Spleen (tissue), 11 donors: Measurements from ENCODE around the gene CCZ1. TPM values are rescaled to one million over a fixed set of nuclear protein-coding genes. Genes with fewer than 3 reads are reported as not detected.
"Not testable (repeated sequence)": the region's sequence is repeated elsewhere in the genome, so short reads cannot be mapped to it uniquely, and the experiment has no call there.

Experiments
- DNase-seq: peaks from one replicate; pipeline ENCODE4 v3.0.0-alpha.2; 2020
- H3K27ac ChIP-seq, 8 donors: fragments of 200-600 bp; sonication (generic) in 7 of 8; 1 replicate in 4 of 8; 2 replicates in 4 of 8; pipeline versions ENCODE4 v1.5.0 to v1.8.0; 2016 to 2021; ENCODE audit warnings: inconsistent platforms in 4 of 8, mild to moderate bottlenecking in 4 of 8, moderate library complexity in 1 of 8
- H3K27me3 ChIP-seq, 7 donors: fragments of 200-600 bp; sonication (generic) in 6 of 7; replicated peaks in 1 of 7; 1 replicate in 4 of 7; 2 replicates in 3 of 7; pipeline versions ENCODE4 v1.5.0 to v1.8.0; 2016 to 2021; ENCODE audit warnings: inconsistent platforms in 3 of 7, mild to moderate bottlenecking in 1 of 7
- H3K36me3 ChIP-seq, 6 donors: fragments of 200-600 bp; sonication (generic) in 5 of 6; 1 replicate in 4 of 6; 2 replicates in 2 of 6; pipeline versions ENCODE4 v1.5.0 to v1.8.0; 2016 to 2021; ENCODE audit warnings: inconsistent platforms in 2 of 6
- H3K4me1 ChIP-seq, 6 donors: fragments of 200-600 bp; sonication (generic) in 5 of 6; 1 replicate in 3 of 6; 2 replicates in 3 of 6; pipeline versions ENCODE4 v1.5.0 to v1.8.0; 2016 to 2021; ENCODE audit warnings: inconsistent platforms in 3 of 6
- H3K4me3 ChIP-seq, 8 donors: fragments of 200-600 bp; sonication (generic) in 7 of 8; 1 replicate in 4 of 8; 2 replicates in 4 of 8; pipeline versions ENCODE4 v1.5.0 to v1.8.0; 2016 to 2021; ENCODE audit warnings: inconsistent platforms in 4 of 8, mild to moderate bottlenecking in 4 of 8, moderate library complexity in 2 of 8
- H3K9me3 ChIP-seq, 8 donors: fragments of 200-600 bp; sonication (generic) in 7 of 8; 1 replicate in 4 of 8; 2 replicates in 4 of 8; pipeline versions ENCODE4 v1.5.0 to v1.8.0; 2016 to 2021; ENCODE audit warnings: inconsistent platforms in 4 of 8
- POLR2A ChIP-seq, 3 donors: fragments of 450-650 bp; IDR thresholded peaks; one replicate each; pipeline ENCODE4 v1.5.1; 2017; ENCODE audit warnings: antibody characterized with exemption in 3 of 3, mild to moderate bottlenecking in 1 of 3
- POLR2AphosphoS5 ChIP-seq, 3 donors: sonication (generic); formaldehyde crosslinking; IDR thresholded peaks; one replicate each; pipeline ENCODE4 v1.5.1; 2017; ENCODE audit warnings: antibody characterized with exemption in 3 of 3
- WGBS, 5 donors: extraction: QIAGEN DNeasy Blood & Tissue Kit in 3 of 5; methylation state at CpG; one replicate each; pipeline versions ENCODE4 v1.1.5 to v1.1.7; 2013 to 2018; 5-methylcytosine and 5-hydroxymethylcytosine counted together
- intact Hi-C: fragments of 100-400 bp; cut with DNase I; formaldehyde crosslinking; loops from one replicate; pipeline ENCODE4 v1.15.0; 2023; ENCODE audit warnings: low total_unique reads
- polyA plus RNA-seq, 3 donors: library from polyadenylated mRNA; stranded (reverse); fragments of 200-250 nt; gene quantifications; one replicate each; pipeline ENCODE4 v1.2.1, GENCODE V29; 2013
- total RNA-seq, 7 donors: library from RNA; depleted of rRNA in 3 of 7; stranded (reverse); fragments of >200 nt in 3 of 7; fragmentation: NEBNext Ultra II Directional in 4 of 7; extraction: Animal tissue kit (Norgen Biotek cat#: 25700) in 4 of 7; gene quantifications; one replicate each; pipeline versions ENCODE4 v1.1.0 to v1.2.1, GENCODE V29; 2016 to 2021
- TF ChIP-seq, protein P1 (sequence below), 11 experiments: fragments of 200-600 bp in 7 of 11; fragments of 450-650 bp in 4 of 11; sonication (generic) in 4 of 11; IDR thresholded peaks in 8 of 11; conservative IDR thresholded peaks in 3 of 11; 1 replicate in 7 of 11; 2 replicates in 4 of 11; pipeline versions ENCODE4 v1.4.0 to v1.8.0; 2016 to 2021; ENCODE audit warnings: antibody characterized with exemption in 11 of 11, inconsistent platforms in 4 of 11, mild to moderate bottlenecking in 1 of 11
- donor health status: healthy with polysubstance abuse.
- donor health status: DM: no; HTN: no; CAD: no; lungs with moderate emphysema.
- donor health status: DM: no; HTN: no; CAD: no.
- donor health status: Bipolar disorder and iron deficiency.
- donor health status: healthy.
- donor health status: DM: no; HTN: no; CAD: no.
- donor health status: DM: yes; HTN: yes; CAD: no.

The CCZ1 gene
- total and polyA plus RNA-seq, 10 donors, result 31.6 to 78.0 (median 61.0) TPM

DNA sequence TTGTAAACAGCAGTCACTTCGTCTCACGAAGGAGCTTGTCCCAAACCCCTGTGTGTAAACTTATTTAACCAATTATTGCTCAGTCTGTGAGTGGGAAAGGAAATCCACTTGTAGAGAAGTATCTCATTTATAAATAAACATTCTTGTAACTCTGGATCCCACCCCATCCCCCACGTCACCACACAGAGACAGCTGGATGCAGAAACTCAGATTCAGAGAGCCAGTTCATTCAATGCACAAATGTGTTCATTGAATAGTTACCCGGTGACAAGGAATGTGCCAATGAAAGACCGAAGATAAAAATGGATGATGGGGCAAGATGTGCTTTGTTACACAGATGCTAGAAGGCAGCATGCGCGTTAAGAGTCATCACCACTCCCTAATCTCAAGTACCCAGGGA, 26.2 kb upstream of the CCZ1 start:
- TF ChIP-seq POLR2A (IDR thresholded peaks at IDR 0.05), result no peak
- 69 to 85% (median 79%) methylated on average over 7 of the region's 7 CpGs for WGBS, 5 donors
- no peak overlapping the region for H3K27ac ChIP-seq
- no peaks in the 10 kb centered on the region for H3K27me3 ChIP-seq
- no peak overlapping the region for H3K4me3 ChIP-seq
- intact Hi-C loops, result no loop called here
- H3K36me3 ChIP-seq, result no peaks in the 10 kb centered on the region
- no peak for DNase-seq
- H3K4me1 ChIP-seq, result no peaks in the 10 kb centered on the region
- H3K9me3 ChIP-seq, result peaks cover 0 to 4% (median 0%) of the 10 kb centered on the region in 8 donors

DNA sequence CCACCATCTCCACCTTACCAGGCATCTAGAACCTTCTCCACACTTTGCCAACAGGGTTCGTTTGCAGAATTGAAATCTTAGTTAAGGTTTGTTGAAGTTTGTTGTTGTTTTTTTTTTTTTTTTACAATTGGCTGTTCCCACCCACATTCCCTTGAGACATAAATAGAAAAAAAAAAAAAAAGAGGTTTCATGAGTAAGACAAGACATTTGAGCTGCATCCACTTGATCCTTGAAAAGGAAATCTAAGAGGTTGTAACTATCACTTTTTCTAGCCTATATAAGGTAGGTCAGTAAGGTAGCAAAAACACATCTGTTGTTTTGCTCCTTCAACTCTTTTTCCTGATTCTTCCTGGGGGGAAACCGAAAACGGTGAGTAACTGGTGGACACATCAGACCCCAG, 18.9 kb upstream of the CCZ1 start:
- H3K4me3 ChIP-seq, H3K9me3 ChIP-seq, DNase-seq, H3K27me3 ChIP-seq, H3K27ac ChIP-seq, intact Hi-C loops, H3K4me1 ChIP-seq, H3K36me3 ChIP-seq: not testable (repeated sequence)
- WGBS, 5 donors, result 72 to 86% (median 79%) methylated on average over 3 of the region's 3 CpGs

DNA sequence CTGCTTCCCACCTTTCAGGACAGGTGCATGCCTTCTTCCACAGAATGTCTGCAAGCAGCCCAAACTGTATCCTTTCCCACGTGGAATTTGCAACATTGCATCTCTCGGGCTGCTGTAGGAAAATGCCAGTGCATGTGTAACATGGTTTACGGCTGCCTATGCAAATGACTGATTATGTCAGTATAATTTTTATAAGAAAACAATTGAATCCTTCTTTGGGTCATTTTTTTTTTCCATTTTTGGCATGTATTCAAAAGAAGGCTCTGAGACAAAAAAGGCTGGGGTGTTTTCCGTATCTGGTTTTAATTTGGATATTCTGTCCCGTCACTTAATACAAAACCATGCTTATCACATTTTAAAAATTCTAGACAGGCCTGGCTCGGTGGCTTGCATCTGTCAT, 18.4 kb upstream of the CCZ1 start:
- H3K27me3 ChIP-seq, H3K4me1 ChIP-seq, H3K27ac ChIP-seq, H3K36me3 ChIP-seq, H3K4me3 ChIP-seq, H3K9me3 ChIP-seq, intact Hi-C loops: not testable (repeated sequence)
- peak; percentile 11 for DNase-seq
- WGBS, 5 donors, result 83 to 88% (median 85%) methylated on average over 6 of the region's 6 CpGs

DNA sequence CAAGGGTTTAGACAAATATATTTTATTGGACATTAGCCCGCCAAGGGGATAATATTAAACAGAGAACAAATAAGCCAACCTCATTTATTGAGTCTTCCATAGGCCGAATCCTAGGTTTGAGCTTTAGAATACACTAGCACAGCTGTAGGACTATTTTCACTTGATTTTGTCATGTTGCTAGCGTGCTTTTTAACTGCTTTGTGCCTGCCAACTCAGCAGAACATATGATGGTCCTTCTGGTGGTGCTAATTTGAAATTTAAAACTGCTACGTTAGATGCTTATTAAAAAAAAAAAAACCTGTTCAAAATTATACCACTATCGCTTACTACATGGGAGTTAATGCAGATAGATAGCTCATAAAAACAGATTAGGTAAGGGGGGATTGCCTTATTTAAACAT, 14.1 kb upstream of the CCZ1 start:
- intact Hi-C loops, H3K9me3 ChIP-seq, H3K36me3 ChIP-seq, H3K4me1 ChIP-seq, H3K4me3 ChIP-seq, H3K27me3 ChIP-seq, DNase-seq, H3K27ac ChIP-seq: not testable (repeated sequence)
- WGBS, 5 donors, result 90 to 95% (median 92%) methylated on average over 5 of the region's 5 CpGs

DNA sequence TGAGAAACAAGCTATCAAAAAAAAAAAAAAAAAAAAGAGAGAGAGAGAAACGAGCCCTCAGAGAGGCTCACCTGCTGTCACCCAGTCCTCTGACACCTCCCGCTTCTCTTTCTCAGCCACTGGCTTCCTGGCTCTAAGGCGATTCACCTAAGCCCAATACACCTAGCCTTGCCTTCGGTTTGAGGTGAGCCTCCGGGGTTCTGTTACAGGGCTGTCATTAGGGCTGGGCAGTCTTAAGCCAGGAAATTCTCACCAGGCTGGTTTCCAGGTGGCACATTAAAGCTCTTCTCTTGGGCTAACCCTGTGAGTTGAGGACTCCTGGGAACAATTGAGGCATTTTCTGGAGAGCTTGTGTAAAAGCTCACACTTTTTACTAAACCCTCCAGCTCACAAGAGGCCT, 10.5 kb upstream of the CCZ1 start:
- DNase-seq, result peak; percentile 16
- intact Hi-C loops, result not testable (repeated sequence)

DNA sequence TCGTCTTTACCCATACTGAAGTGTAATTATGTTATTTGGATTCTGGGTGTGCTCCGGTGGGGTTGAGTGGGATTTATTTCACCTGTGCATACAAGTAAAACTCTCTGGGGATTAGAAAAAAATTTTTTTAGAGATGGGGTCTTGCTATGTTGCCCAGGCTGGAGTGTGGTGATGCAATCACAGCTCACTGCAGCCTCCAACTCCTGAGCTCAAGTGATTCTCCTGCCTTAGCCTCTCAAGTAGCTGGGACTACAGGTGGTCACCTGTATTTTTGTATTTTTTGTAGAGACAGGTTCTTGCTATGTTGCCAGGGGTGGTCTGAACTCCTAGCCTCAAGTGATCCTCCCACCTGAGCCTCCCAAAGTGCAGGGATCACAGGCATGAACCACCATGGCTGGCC, 8.3 kb upstream of the CCZ1 start:
- DNase-seq, H3K27ac ChIP-seq, H3K27me3 ChIP-seq, H3K4me3 ChIP-seq, H3K9me3 ChIP-seq, intact Hi-C loops, H3K36me3 ChIP-seq, H3K4me1 ChIP-seq: not testable (repeated sequence)
- 88 to 98% (median 94%) methylated on average over 2 of the region's 2 CpGs for WGBS, 5 donors

More for the DNA sequence above, 10.5 kb upstream of the CCZ1 start:
- H3K27ac ChIP-seq, H3K4me1 ChIP-seq, H3K27me3 ChIP-seq, H3K4me3 ChIP-seq, H3K36me3 ChIP-seq, H3K9me3 ChIP-seq: not testable (repeated sequence)
- WGBS, 5 donors, result 78 to 91% (median 84%) methylated on average over 5 of the region's 5 CpGs

DNA sequence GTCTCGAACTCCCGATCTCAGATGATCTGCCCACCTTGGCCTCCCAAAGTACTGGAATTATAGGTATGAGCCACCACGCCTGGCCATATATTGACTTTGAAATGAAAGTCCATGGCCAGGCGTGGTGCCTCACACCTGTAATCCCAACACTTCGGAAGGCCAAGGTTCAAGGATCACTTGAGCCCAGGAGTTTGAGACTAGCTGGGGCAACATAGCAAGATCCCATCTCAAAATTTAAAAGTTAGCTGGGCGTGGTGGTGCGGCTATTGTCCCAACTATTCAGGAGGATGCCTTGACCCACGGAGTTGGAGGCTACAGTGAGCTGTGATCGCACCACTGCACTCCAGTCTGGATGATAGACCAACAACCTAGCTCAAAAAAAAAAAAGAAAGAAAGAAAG, 6.0 kb upstream of the CCZ1 start:
- no peak for TF ChIP-seq POLR2A (IDR thresholded peaks at IDR 0.05)
- TF ChIP-seq, protein P1, sequence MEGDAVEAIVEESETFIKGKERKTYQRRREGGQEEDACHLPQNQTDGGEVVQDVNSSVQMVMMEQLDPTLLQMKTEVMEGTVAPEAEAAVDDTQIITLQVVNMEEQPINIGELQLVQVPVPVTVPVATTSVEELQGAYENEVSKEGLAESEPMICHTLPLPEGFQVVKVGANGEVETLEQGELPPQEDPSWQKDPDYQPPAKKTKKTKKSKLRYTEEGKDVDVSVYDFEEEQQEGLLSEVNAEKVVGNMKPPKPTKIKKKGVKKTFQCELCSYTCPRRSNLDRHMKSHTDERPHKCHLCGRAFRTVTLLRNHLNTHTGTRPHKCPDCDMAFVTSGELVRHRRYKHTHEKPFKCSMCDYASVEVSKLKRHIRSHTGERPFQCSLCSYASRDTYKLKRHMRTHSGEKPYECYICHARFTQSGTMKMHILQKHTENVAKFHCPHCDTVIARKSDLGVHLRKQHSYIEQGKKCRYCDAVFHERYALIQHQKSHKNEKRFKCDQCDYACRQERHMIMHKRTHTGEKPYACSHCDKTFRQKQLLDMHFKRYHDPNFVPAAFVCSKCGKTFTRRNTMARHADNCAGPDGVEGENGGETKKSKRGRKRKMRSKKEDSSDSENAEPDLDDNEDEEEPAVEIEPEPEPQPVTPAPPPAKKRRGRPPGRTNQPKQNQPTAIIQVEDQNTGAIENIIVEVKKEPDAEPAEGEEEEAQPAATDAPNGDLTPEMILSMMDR (IDR thresholded peaks at IDR 0.05 in 8 of 11, conservative IDR thresholded peaks at IDR 0.05 in 3 of 11), result no peak
- no peak for TF ChIP-seq POLR2AphosphoS5 (IDR thresholded peaks at IDR 0.05)
- WGBS, 5 donors, result 94 to 98% (median 97%) methylated on average over 9 of the region's 9 CpGs
- Histone ChIP-seq H3K27me3 (no peaks in the 10 kb centered on the region), H3K36me3 (no peaks in the 10 kb centered on the region), H3K4me3 (no peak overlapping the region), H3K27ac (no peak overlapping the region), H3K4me1 (no peaks in the 10 kb centered on the region), H3K9me3 (no peaks in the 10 kb centered on the region)
- intact Hi-C loops, result no loop called here
- no peak for DNase-seq

DNA sequence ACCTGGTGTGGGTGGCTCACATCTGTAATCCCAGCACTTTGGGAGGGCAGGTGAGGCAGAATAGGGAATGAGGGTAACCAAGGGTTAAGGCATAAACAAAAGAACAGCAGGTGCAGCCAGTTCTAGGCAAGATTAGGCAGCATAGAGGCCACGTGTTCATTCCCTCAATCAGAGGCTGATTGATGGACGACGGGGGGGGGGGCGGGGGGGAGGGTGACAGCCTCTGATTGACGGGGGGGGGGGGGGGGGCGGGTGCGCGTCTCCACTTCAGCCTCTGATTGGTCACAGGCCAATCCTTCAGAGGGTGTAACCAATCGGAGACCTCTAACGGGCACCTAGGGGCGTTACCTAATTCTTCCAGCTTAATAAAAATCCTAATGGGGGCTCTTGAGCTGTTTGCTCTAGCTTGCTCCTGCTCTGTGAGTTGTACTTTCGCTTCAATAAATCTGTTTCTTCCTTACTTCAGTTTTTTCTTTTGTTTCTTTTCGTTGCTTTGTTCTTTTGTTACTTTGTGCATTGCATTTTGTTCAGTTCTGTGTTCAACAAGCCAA, 1.1 kb upstream of the CCZ1 start:
- H3K27ac ChIP-seq, intact Hi-C loops: not testable (repeated sequence)

DNA sequence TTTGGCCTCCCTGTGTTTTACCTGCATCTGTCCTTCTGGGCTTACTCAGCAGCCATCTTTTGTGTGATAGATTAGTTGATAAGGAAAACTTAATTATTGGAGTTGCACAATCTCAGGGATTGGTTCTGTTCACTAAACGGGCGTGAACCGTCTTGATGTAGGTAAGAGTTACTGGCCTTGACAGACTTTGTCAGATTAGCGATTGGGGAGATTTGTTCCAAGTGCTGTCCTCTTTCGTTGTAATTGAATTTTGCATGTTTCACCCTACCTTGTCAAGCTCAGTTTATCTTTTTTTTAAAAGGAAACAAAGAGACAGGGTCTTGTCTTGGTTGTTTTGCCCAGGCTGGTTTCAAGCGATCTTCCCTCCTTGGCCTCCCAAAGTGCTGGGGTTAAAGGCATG, 4.5 kb downstream of the CCZ1 start:
- DNase-seq, H3K4me3 ChIP-seq, H3K4me1 ChIP-seq, H3K27me3 ChIP-seq, H3K9me3 ChIP-seq, H3K27ac ChIP-seq, intact Hi-C loops: not testable (repeated sequence)
- 90 to 98% (median 96%) methylated on average over 5 to 6 of the region's 6 CpGs for WGBS, 5 donors
- H3K36me3 ChIP-seq, result peaks cover 0 to 65% (median 23%) of the 10 kb centered on the region in 6 donors

More for the DNA sequence above, 1.1 kb upstream of the CCZ1 start:
- not testable (repeated sequence) for H3K27me3 ChIP-seq, H3K4me1 ChIP-seq, H3K9me3 ChIP-seq, H3K4me3 ChIP-seq, DNase-seq
- H3K36me3 ChIP-seq, result peaks cover 0 to 11% (median 2%) of the 10 kb centered on the region in 6 donors
- WGBS, 5 donors, result 62 to 78% (median 72%) methylated on average over 7 to 12 of the region's 13 CpGs

DNA sequence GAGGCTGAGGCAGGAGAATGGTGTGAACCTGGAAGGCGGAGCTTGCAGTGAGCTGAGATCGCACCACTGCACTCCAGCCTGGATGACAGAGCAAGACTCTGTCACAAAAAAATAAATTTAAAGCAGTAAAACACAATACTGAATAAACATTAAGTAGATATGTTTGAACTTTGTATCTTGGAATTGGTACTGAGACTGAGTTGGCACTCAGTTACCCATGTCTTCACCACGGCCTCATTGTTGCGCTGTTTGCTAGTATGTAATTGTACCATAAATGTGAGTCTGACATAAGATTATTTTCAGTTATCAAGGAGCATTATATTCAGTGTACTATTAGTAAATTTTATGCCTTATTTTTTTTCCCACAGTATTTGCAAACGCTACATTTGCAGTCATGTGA, 6.2 kb downstream of the CCZ1 start:
- 85 to 98% (median 89%) methylated on average over 5 of the region's 5 CpGs for WGBS, 5 donors
- H3K36me3 ChIP-seq, result peaks cover 0 to 79% (median 23%) of the 10 kb centered on the region in 6 donors
- H3K27me3 ChIP-seq, DNase-seq, H3K4me1 ChIP-seq, H3K4me3 ChIP-seq, intact Hi-C loops, H3K27ac ChIP-seq, H3K9me3 ChIP-seq: not testable (repeated sequence)
